ENCODE data around the gene WAS. TPM values are rescaled to one million over a fixed set of nuclear protein-coding genes. Genes with fewer than 3 reads are reported as not detected.

WAS gene
- polyA plus RNA-seq, 2 of the 4 experiments (the other 2 are of a cell fraction) = 0.05 to 0.44 TPM

DNA sequence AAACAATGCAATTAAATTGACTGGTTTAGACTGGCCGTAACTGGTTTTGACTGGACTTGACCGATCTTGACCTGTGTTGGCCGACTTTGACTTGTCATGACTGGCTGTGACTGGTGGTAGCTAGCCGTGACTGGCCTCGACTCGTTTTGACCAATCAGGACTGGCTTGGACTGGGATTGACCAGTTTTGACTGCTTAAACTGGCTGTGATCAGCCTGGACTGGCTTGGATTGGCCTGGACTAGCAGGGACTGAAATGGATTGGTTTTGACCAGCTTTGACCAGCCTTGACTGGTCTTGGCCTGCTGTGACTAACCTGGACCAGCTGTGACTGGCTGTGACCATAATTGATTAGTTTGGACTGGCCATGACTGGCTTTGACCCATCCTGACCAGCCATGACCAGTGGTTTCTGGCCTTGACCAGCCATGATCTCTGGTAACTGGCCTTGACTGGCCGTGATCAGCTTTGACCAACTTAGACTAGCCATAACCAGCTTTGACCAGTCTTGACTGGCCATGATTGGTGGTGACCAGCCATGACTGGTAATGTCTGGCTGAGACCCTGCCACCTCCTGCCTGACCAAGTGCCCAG lies 26.0 kb downstream of the WAS start (continued):
- TF ChIP-seq BCL3 (IDR thresholded peaks at IDR 0.05) (no peak), RFX5 (IDR thresholded peaks at IDR 0.05) (no peak), ZSCAN20 (CRISPR knock-in tag; IDR thresholded peaks at IDR 0.05) (no peak), CBX2 (IDR thresholded peaks at IDR 0.05; ENCODE audit: borderline replicate concordance, low read depth) (no peak), MAFK (IDR thresholded peaks at IDR 0.05; ENCODE audit: partially characterized antibody) (no peak)

GRCh38 chrX:48711162-48711928 lies 27.7 kb downstream of the WAS start:
- Histone ChIP-seq H3K27ac (no peak overlapping the region), H3K9me3 (no peaks in the 10 kb centered on the region), H3K4me1 (no peaks in the 10 kb centered on the region), H3K4me2 (no peak overlapping the region), H3K4me3 (no peak overlapping the region)
- WGBS (ENCODE audit: missing lambda C conversion rate) = 83% methylated on average over 8 of the region's 9 CpGs
- POLR2A ChIA-PET = no interaction called here
- ATAC-seq (peak in 1 of 2 experiments; percentile 15; a peak in 2 of 6 replicates), FAIRE-seq (no peak), DNase-seq (ENCODE audit: low read depth in 1 of 2, low spot score in 1 of 2) (no peak)
- CTCF ChIA-PET = interaction anchor here (1.0 to 1.6 kb wide), 2 partner anchors 11 to 63 kb away, joined by 3 read pairs; no protein-coding TSS in a partner anchor
- no peak for TF ChIP-seq KDM1A (IDR thresholded peaks at IDR 0.05; ENCODE audit: low read depth)
- no peak for TF ChIP-seq HOXB13 (CRISPR knock-in tag; IDR thresholded peaks at IDR 0.05; ENCODE audit: low read depth)
- no peak for TF ChIP-seq TP53 (CRISPR knock-in tag; IDR thresholded peaks at IDR 0.05)
- no peak for TF ChIP-seq RFX5 (IDR thresholded peaks at IDR 0.05)
- no peak for TF ChIP-seq MYC (IDR thresholded peaks at IDR 0.05; ENCODE audit: borderline replicate concordance, low read length)
- no peak for TF ChIP-seq JUN (IDR thresholded peaks at IDR 0.05)
- no peak for TF ChIP-seq EHMT2 (IDR thresholded peaks at IDR 0.05; ENCODE audit: low read depth)
- no peak for TF ChIP-seq CHD4 (IDR thresholded peaks at IDR 0.05; ENCODE audit: borderline replicate concordance)
- no peak for TF ChIP-seq RAD21 (conservative IDR thresholded peaks at IDR 0.05 in 1 of 2, IDR thresholded peaks at IDR 0.05 in 1 of 2)
- no peak for TF ChIP-seq SMC3 (IDR thresholded peaks at IDR 0.05)
- no peak for TF ChIP-seq HMGXB4 (CRISPR knock-in tag; IDR thresholded peaks at IDR 0.05; ENCODE audit: borderline replicate concordance)
- TF ChIP-seq SREBF2 (IDR thresholded peaks at IDR 0.05) = no peak
- no peak for TF ChIP-seq NFE2L2 (conservative IDR thresholded peaks at IDR 0.05; ENCODE audit: low read length)
- no peak for TF ChIP-seq HOXB5 (CRISPR knock-in tag; IDR thresholded peaks at IDR 0.05)

DNA sequence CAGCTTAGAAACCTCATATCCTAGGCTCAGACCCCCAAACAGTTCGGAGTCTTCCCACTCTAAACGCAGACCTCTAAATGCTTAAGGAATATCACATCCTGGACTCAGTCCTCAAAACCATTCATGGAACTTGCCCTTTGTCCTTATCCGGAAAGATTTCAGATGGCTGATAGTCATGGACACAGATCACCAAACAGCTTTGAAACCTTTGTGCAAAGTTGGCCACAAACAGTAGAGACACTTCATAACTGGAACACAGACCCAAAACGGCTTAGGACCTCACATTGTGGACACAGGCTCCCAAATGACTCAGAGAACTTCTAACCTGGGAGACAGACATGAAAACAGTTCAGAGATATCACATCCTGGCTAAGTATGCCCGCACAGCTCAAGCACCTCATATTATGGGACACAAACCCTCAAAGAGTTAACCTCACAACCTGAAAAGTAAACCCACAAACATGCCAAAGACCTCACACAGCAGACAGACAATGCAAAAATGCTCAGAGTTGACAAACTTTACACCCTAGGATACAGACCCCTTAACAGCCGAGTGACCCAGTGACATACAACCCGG lies 28.4 kb downstream of the WAS start:
- POLR2A ChIA-PET = no interaction called here
- Histone ChIP-seq H3K9me3 (0 out of 3 replicates have a peak, but pooled peaks cover 2% of the 10 kb centered on the region), H3K4me3 (no peak overlapping the region), H3K4me1 (no peaks in the 10 kb centered on the region), H3K27ac (no peak overlapping the region), H3K4me2 (no peak overlapping the region)
- ATAC-seq (no peak), DNase-seq (ENCODE audit: low read depth in 1 of 2, low spot score in 1 of 2) (no peak), FAIRE-seq (no peak)
- CTCF ChIA-PET = no interaction called here
- TF ChIP-seq E2F6 (IDR thresholded peaks at IDR 0.05; ENCODE audit: borderline replicate concordance, low read depth) = no peak
- WGBS (ENCODE audit: missing lambda C conversion rate) = 88% methylated on average over 4 of the region's 7 CpGs

All from A549 (cell line).